ENCODE results near the gene RNF10.
A peak's percentile ranks its signal among the peaks of the same experiment; 100 is the strongest.

Gene RNF10

GRCh38 chr12:120495186-120495730 is 38.9 kb upstream of the RNF10 start:
- no peaks in the 10 kb centered on the region for H3K9me3 ChIP-seq (ENCODE audit: low read depth, low read length)
- H3K4me3 ChIP-seq = peak overlapping the region; percentile 82
- peaks cover 32% of the 10 kb centered on the region for H3K36me3 ChIP-seq (ENCODE audit: insufficient read depth, low read length)
- H3K27ac ChIP-seq = no peak overlapping the region
- no peak for DNase-seq (ENCODE audit: low read depth, low spot score)
- no peak for TF ChIP-seq FOXP2 (optimal IDR thresholded peaks at IDR 0.05; ENCODE audit: control extremely low read depth, extremely low read length, insufficient read depth)
- no peak for TF ChIP-seq EZH2 (IDR thresholded peaks at IDR 0.05)
- TF ChIP-seq POLR2AphosphoS5 (IDR thresholded peaks at IDR 0.05; ENCODE audit: borderline replicate concordance, low read depth, low read length) = no peak
- H3K9ac ChIP-seq (ENCODE audit: insufficient read length) = peak overlapping the region; percentile 61

- peaks cover 29% of the 10 kb centered on the region for H3K36me3 ChIP-seq (ENCODE audit: insufficient read depth, low read length)
- H3K9me3 ChIP-seq (ENCODE audit: low read depth, low read length) = no peaks in the 10 kb centered on the region
- no peak for TF ChIP-seq EZH2 (IDR thresholded peaks at IDR 0.05)
- peak; percentile 99 for TF ChIP-seq POLR2AphosphoS5 (IDR thresholded peaks at IDR 0.05; ENCODE audit: borderline replicate concordance, low read depth, low read length)
- H3K4me3 ChIP-seq = peak within 1 kb of the TSS; percentile 82
- no peak within 1 kb of the TSS for H3K27ac ChIP-seq
- H3K9ac ChIP-seq (ENCODE audit: insufficient read length) = peak within 1 kb of the TSS; percentile 78
- DNase-seq (ENCODE audit: low read depth, low spot score) = peak; percentile 84
These were observed 38.3 kb upstream of the RNF10 start, which contains the start of gene DYNLL1 for GRCh38 chr12:120495731-120496412. DYNLL1 (plus strand) TSS chr12:120496113; CDS start chr12:120496422, 309 bp downstream.

- Histone ChIP-seq H3K4me3 (peak overlapping the region; percentile 82), H3K9ac (ENCODE audit: insufficient read length) (peak overlapping the region; percentile 78), H3K9me3 (ENCODE audit: low read depth, low read length) (no peaks in the 10 kb centered on the region), H3K27ac (no peak overlapping the region), H3K36me3 (ENCODE audit: insufficient read depth, low read length) (peaks cover 22% of the 10 kb centered on the region)
- no peak for TF ChIP-seq EZH2 (IDR thresholded peaks at IDR 0.05)
- no peak for TF ChIP-seq FOXP2 (optimal IDR thresholded peaks at IDR 0.05; ENCODE audit: control extremely low read depth, extremely low read length, insufficient read depth)
- TF ChIP-seq POLR2AphosphoS5 (IDR thresholded peaks at IDR 0.05; ENCODE audit: borderline replicate concordance, low read depth, low read length) = no peak
- no peak for DNase-seq (ENCODE audit: low read depth, low spot score)
These were observed 37.5 kb upstream of the RNF10 start for GRCh38 chr12:120496413-120497340.

GRCh38 chr12:120497524-120498150 is 36.5 kb upstream of the RNF10 start:
- Histone ChIP-seq H3K9me3 (ENCODE audit: low read depth, low read length) (no peaks in the 10 kb centered on the region), H3K27ac (no peak overlapping the region), H3K36me3 (ENCODE audit: insufficient read depth, low read length) (peaks cover 22% of the 10 kb centered on the region), H3K9ac (ENCODE audit: insufficient read length) (peak overlapping the region; percentile 78), H3K4me3 (peak overlapping the region; percentile 82)
- no peak for DNase-seq (ENCODE audit: low read depth, low spot score)
- TF ChIP-seq EZH2 (IDR thresholded peaks at IDR 0.05) = no peak
- TF ChIP-seq FOXP2 (optimal IDR thresholded peaks at IDR 0.05; ENCODE audit: control extremely low read depth, extremely low read length, insufficient read depth) = no peak
- TF ChIP-seq POLR2AphosphoS5 (IDR thresholded peaks at IDR 0.05; ENCODE audit: borderline replicate concordance, low read depth, low read length) = no peak

GRCh38 chr12:120498870-120499515 is 35.2 kb upstream of the RNF10 start:
- H3K9me3 ChIP-seq (ENCODE audit: low read depth, low read length) = no peaks in the 10 kb centered on the region
- H3K36me3 ChIP-seq (ENCODE audit: insufficient read depth, low read length) = peaks cover 31% of the 10 kb centered on the region
- no peak for DNase-seq (ENCODE audit: low read depth, low spot score)
- peak overlapping the region; percentile 39 for H3K27ac ChIP-seq
- TF ChIP-seq POLR2AphosphoS5 (IDR thresholded peaks at IDR 0.05; ENCODE audit: borderline replicate concordance, low read depth, low read length) (peak; percentile 28; the same call in 1 of the 2 replicates), EZH2 (IDR thresholded peaks at IDR 0.05) (no peak)
- H3K9ac ChIP-seq (ENCODE audit: insufficient read length) = no peak overlapping the region
- H3K4me3 ChIP-seq = no peak overlapping the region

GRCh38 chr12:120500581-120500980 is 33.6 kb upstream of the RNF10 start:
- Histone ChIP-seq H3K9ac (ENCODE audit: insufficient read length) (no peak overlapping the region), H3K4me3 (no peak overlapping the region), H3K36me3 (ENCODE audit: insufficient read depth, low read length) (peaks cover 38% of the 10 kb centered on the region), H3K9me3 (ENCODE audit: low read depth, low read length) (no peaks in the 10 kb centered on the region), H3K27ac (no peak overlapping the region)
- DNase-seq (ENCODE audit: low read depth, low spot score) = no peak
- TF ChIP-seq FOXP2 (optimal IDR thresholded peaks at IDR 0.05; ENCODE audit: control extremely low read depth, extremely low read length, insufficient read depth) = no peak
- TF ChIP-seq EZH2 (IDR thresholded peaks at IDR 0.05) = no peak
- TF ChIP-seq POLR2AphosphoS5 (IDR thresholded peaks at IDR 0.05; ENCODE audit: borderline replicate concordance, low read depth, low read length) = no peak

GRCh38 chr12:120504587-120504986 is 29.6 kb upstream of the RNF10 start:
- DNase-seq (ENCODE audit: low read depth, low spot score) = no peak
- Histone ChIP-seq H3K36me3 (ENCODE audit: insufficient read depth, low read length) (peaks cover 27% of the 10 kb centered on the region), H3K4me3 (no peak overlapping the region), H3K9me3 (ENCODE audit: low read depth, low read length) (no peaks in the 10 kb centered on the region), H3K9ac (ENCODE audit: insufficient read length) (no peak overlapping the region), H3K27ac (no peak overlapping the region)
- TF ChIP-seq FOXP2 (optimal IDR thresholded peaks at IDR 0.05; ENCODE audit: control extremely low read depth, extremely low read length, insufficient read depth) (no peak), POLR2AphosphoS5 (IDR thresholded peaks at IDR 0.05; ENCODE audit: borderline replicate concordance, low read depth, low read length) (no peak), EZH2 (IDR thresholded peaks at IDR 0.05) (no peak)

Data from SK-N-MC (cell line).